ENCODE measurements around the gene ARAF. TPM values are rescaled to one million over a fixed set of nuclear protein-coding genes. Genes with fewer than 3 reads are reported as not detected.
A peak's percentile ranks its signal among the peaks of the same experiment; 100 is the strongest.
"Not testable (repeated sequence)": the region's sequence is repeated elsewhere in the genome, so short reads cannot be mapped to it uniquely, and the experiment has no call there.

Gene ARAF
- polyA plus RNA-seq (2013, experiment 1 of 2): 48.0 TPM
- 47.8 TPM for polyA plus RNA-seq (2013, experiment 2 of 2)

DNA sequence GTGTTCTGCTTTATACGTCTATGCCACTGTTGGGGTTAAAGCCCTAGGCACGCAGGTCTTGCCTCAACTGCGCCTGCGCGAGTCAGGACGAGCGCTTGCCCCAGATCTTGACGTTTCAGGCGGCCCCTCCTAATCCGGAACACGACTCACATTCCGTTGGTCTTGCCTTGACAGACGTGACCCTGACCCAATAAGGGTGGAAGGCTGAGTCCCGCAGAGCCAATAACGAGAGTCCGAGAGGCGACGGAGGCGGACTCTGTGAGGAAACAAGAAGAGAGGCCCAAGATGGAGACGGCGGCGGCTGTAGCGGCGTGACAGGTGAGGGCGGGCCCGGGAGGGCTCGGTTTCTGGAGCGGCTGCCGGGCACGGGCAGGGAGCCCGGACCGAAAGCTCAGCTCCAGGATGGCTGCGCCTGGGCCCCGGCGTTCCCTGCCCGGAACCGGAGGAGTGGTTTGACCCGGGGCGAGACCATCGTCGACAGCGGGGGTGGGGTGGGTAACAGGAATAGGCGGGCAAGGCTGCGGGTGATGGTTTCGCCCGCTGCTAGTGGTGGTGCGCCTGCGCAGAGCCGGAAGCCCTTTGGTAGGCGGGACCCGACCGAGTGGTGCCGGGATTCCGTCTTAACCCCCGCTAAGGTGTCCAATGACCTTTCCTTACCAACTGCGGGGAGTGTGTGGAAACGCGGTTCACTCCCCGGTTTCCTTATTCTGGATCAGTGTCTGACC, at the start of gene ARAF:
Gene ARAF, plus strand, starts transcription at position 272 of the 725 bp plus-strand sequence. CDS start 1,763 bp downstream, outside the sequence.
- Histone ChIP-seq H4K91ac (ENCODE audit: low read depth, low read length, poor library complexity) (no peak within 1 kb of the TSS), H3K14ac (ENCODE audit: low read length) (no peak within 1 kb of the TSS), H3K18ac (ENCODE audit: low read length) (peak within 1 kb of the TSS; percentile 77), H3K23ac (ENCODE audit: low read depth, low read length, poor library complexity) (no peak within 1 kb of the TSS), H3K9ac (ENCODE audit: low read depth, low read length, poor library complexity) (peak within 1 kb of the TSS; percentile 57), H2BK5ac (ENCODE audit: low read length) (no peak within 1 kb of the TSS), H3K27ac (replicated peaks; ENCODE audit: low read length) (peak within 1 kb of the TSS; percentile 76), H3K27me3 (ENCODE audit: control insufficient read depth in 3 of 3, insufficient read depth in 3 of 3, low read depth in 1 of 3, low read length in 3 of 3) (no peaks in the 10 kb centered on the region), H4K8ac (ENCODE audit: low read depth, low read length) (no peak within 1 kb of the TSS), H3K4ac (ENCODE audit: low read length) (no peak within 1 kb of the TSS), H3K4me2 (ENCODE audit: insufficient read depth, low read length, poor library complexity, severe bottlenecking) (peak within 1 kb of the TSS; percentile 48), H2BK12ac (ENCODE audit: low read length) (no peak within 1 kb of the TSS), H3K9me3 (replicated peaks in 1 of 2; ENCODE audit: control insufficient read depth in 2 of 2, insufficient read depth in 1 of 2, low read depth in 1 of 2, low read length in 2 of 2) (no peaks in the 10 kb centered on the region), H3K4me3 (ENCODE audit: low read length in 2 of 2) (peak within 1 kb of the TSS; percentile 76 to 93), H3K79me1 (ENCODE audit: low read depth, low read length) (peaks cover 4% of the 10 kb centered on the region), H2AFZ (ENCODE audit: low read length) (peak within 1 kb of the TSS; percentile 98), H3K36me3 (replicated peaks in 1 of 2; ENCODE audit: control insufficient read depth in 2 of 2, insufficient read depth in 2 of 2, low read length in 2 of 2) (peaks cover 7 to 32% of the 10 kb centered on the region in 2 donors), H2BK15ac (ENCODE audit: low read length) (no peak within 1 kb of the TSS), H3K4me1 (ENCODE audit: control insufficient read depth in 2 of 2, insufficient read depth in 1 of 2, low read depth in 1 of 2, low read length in 2 of 2) (peaks cover 2 to 3% of the 10 kb centered on the region in 2 donors), H2AK5ac (ENCODE audit: low read depth, low read length) (no peak within 1 kb of the TSS), H2BK120ac (ENCODE audit: low read depth, low read length) (no peak within 1 kb of the TSS)
- no CpG with 5 or more reads among the region's 59 CpGs for WGBS, 2 donors (ENCODE audit: extremely low coverage in 2 of 2, insufficient read length in 2 of 2, insufficient replicate concordance in 1 of 2)
- DNase-seq (ENCODE audit: low spot score): peak; percentile 99

GRCh38 chrX:47512383-47512782, 48.6 kb upstream of the ARAF start:
- not testable (repeated sequence) for H4K91ac ChIP-seq (ENCODE audit: low read depth, low read length, poor library complexity); H3K27ac ChIP-seq (replicated peaks; ENCODE audit: low read length); H3K4ac ChIP-seq (ENCODE audit: low read length); H3K18ac ChIP-seq (ENCODE audit: low read length); H3K4me1 ChIP-seq (ENCODE audit: control insufficient read depth in 2 of 2, insufficient read depth in 1 of 2, low read depth in 1 of 2, low read length in 2 of 2); H3K4me2 ChIP-seq (ENCODE audit: insufficient read depth, low read length, poor library complexity, severe bottlenecking); H3K23ac ChIP-seq (ENCODE audit: low read depth, low read length, poor library complexity); H3K9me3 ChIP-seq (replicated peaks in 1 of 2; ENCODE audit: control insufficient read depth in 2 of 2, insufficient read depth in 1 of 2, low read depth in 1 of 2, low read length in 2 of 2); H3K14ac ChIP-seq (ENCODE audit: low read length); H2BK15ac ChIP-seq (ENCODE audit: low read length); DNase-seq (ENCODE audit: low spot score); H2BK120ac ChIP-seq (ENCODE audit: low read depth, low read length); H2BK12ac ChIP-seq (ENCODE audit: low read length); H3K36me3 ChIP-seq (replicated peaks in 1 of 2; ENCODE audit: control insufficient read depth in 2 of 2, insufficient read depth in 2 of 2, low read length in 2 of 2); H3K27me3 ChIP-seq (ENCODE audit: control insufficient read depth in 3 of 3, insufficient read depth in 3 of 3, low read depth in 1 of 3, low read length in 3 of 3); H3K9ac ChIP-seq (ENCODE audit: low read depth, low read length, poor library complexity); H2BK5ac ChIP-seq (ENCODE audit: low read length); H4K8ac ChIP-seq (ENCODE audit: low read depth, low read length); H3K79me1 ChIP-seq (ENCODE audit: low read depth, low read length); H2AK5ac ChIP-seq (ENCODE audit: low read depth, low read length)
- Histone ChIP-seq H2AFZ (ENCODE audit: low read length) (peak overlapping the region; percentile 35), H3K4me3 (ENCODE audit: low read length in 2 of 2) (peak overlapping the region in 1 of 2 donors; percentile 12)
- no CpG with 5 or more reads among the region's 6 CpGs for WGBS, 2 donors (ENCODE audit: extremely low coverage in 2 of 2, insufficient read length in 2 of 2, insufficient replicate concordance in 1 of 2)

DNA sequence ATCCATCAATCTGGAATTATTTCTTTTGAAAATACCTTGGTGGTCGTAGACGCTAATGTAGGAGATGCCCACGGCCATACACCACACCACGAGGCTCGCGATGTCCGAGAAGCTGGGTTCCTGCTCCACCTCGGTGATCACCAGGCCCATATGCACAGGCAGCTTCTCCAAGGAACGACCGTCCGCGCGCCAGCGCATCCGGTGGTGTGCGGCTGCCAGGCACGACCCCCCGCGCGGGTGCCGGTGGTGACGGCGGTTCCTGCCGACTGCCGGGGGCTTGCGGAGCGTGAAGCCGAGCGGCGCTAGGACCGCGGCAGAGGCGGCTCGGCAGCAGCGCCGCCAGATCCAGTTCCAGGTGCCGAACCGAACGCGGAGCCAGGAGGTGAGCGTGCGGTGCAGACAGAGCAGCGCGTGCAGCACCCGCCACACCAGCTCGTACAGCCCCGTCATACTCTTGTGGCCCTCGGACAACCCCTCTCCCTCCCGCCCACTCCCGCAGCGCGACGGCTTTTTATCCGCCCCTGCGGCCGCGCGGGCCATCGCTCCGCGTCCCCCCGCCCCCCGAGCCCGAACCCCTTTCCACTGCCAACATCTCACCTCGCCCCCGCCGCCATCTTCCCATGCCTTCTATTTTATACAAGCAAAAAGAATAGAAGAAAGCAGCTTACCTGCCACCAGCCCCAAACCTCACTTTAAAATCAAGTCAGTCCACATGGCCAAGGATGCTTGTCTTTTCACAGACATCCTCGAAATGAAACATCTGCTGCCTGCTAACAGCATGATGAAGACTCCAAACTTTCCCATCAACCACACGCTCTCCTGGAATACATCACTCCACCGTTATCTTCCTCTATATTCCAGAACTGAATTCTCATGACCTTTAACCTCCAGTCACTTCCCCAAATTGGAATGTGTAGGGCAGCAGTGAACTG, 47.7 kb upstream of the ARAF start:
- H4K91ac ChIP-seq (ENCODE audit: low read depth, low read length, poor library complexity); H2AK5ac ChIP-seq (ENCODE audit: low read depth, low read length); H3K4me2 ChIP-seq (ENCODE audit: insufficient read depth, low read length, poor library complexity, severe bottlenecking); H2BK120ac ChIP-seq (ENCODE audit: low read depth, low read length); H3K4ac ChIP-seq (ENCODE audit: low read length); H3K9ac ChIP-seq (ENCODE audit: low read depth, low read length, poor library complexity); H3K18ac ChIP-seq (ENCODE audit: low read length); DNase-seq (ENCODE audit: low spot score); H3K14ac ChIP-seq (ENCODE audit: low read length); H2BK5ac ChIP-seq (ENCODE audit: low read length); H4K8ac ChIP-seq (ENCODE audit: low read depth, low read length); H3K9me3 ChIP-seq (replicated peaks in 1 of 2; ENCODE audit: control insufficient read depth in 2 of 2, insufficient read depth in 1 of 2, low read depth in 1 of 2, low read length in 2 of 2); H2BK15ac ChIP-seq (ENCODE audit: low read length); H3K27me3 ChIP-seq (ENCODE audit: control insufficient read depth in 3 of 3, insufficient read depth in 3 of 3, low read depth in 1 of 3, low read length in 3 of 3); H3K36me3 ChIP-seq (replicated peaks in 1 of 2; ENCODE audit: control insufficient read depth in 2 of 2, insufficient read depth in 2 of 2, low read length in 2 of 2); H3K4me1 ChIP-seq (ENCODE audit: control insufficient read depth in 2 of 2, insufficient read depth in 1 of 2, low read depth in 1 of 2, low read length in 2 of 2); H3K27ac ChIP-seq (replicated peaks; ENCODE audit: low read length); H3K23ac ChIP-seq (ENCODE audit: low read depth, low read length, poor library complexity); H2BK12ac ChIP-seq (ENCODE audit: low read length); H3K79me1 ChIP-seq (ENCODE audit: low read depth, low read length): not testable (repeated sequence)
- peak overlapping the region; percentile 45 to 69 for H3K4me3 ChIP-seq (ENCODE audit: low read length in 2 of 2)
- no CpG with 5 or more reads among the region's 70 CpGs for WGBS, 2 donors (ENCODE audit: extremely low coverage in 2 of 2, insufficient read length in 2 of 2, insufficient replicate concordance in 1 of 2)
- H2AFZ ChIP-seq (ENCODE audit: low read length): peak overlapping the region; percentile 58
